Large intestine (tissue), 3 donors: ENCODE results near the gene MAP2K5. TPM values are rescaled to one million over a fixed set of nuclear protein-coding genes. Genes with fewer than 3 reads are reported as not detected.

ENCODE experiments used
- DNase-seq, 2 donors: peaks; one replicate each; pipeline versions ENCODE4 v3.0.0 to v3.0.0-alpha.2; 2013
- H3K27ac ChIP-seq: one replicate; pipeline ENCODE4 v1.5.1; 2013; ENCODE audit warnings: low read length
- H3K27me3 ChIP-seq: 2 replicates; pipeline ENCODE4 v1.6.1; 2013; ENCODE audit warnings: low read length; ENCODE audit not compliant: control insufficient read depth, insufficient read depth
- H3K36me3 ChIP-seq: 2 replicates; pipeline ENCODE4 v1.6.1; 2013; ENCODE audit warnings: low read length; ENCODE audit not compliant: control insufficient read depth, insufficient read depth
- H3K4me1 ChIP-seq: one replicate; pipeline ENCODE4 v1.6.1; 2013; ENCODE audit warnings: low read length; ENCODE audit not compliant: control insufficient read depth, insufficient read depth
- H3K4me3 ChIP-seq: one replicate; pipeline ENCODE4 v1.5.1; 2013; ENCODE audit warnings: low read length
- H3K9me3 ChIP-seq: one replicate; pipeline ENCODE4 v1.6.1; 2013; ENCODE audit warnings: mild to moderate bottlenecking, low read depth, low read length, moderate library complexity; ENCODE audit not compliant: control insufficient read depth
- WGBS: methylation state at CpG from one replicate; pipeline ENCODE4 v1.1.5; 2013; ENCODE audit warnings: low lambda C conversion rate; ENCODE audit not compliant: insufficient coverage; 5-methylcytosine and 5-hydroxymethylcytosine counted together
- polyA plus RNA-seq: library from polyadenylated mRNA; unstranded; fragments of 120-200 nt; gene quantifications from one replicate; pipeline ENCODE4 v1.2.1, GENCODE V29; 2013

MAP2K5 gene
- polyA plus RNA-seq, 1 donor = 13.7 TPM

GRCh38 chr15:67803996-67804843 is 261.7 kb downstream of the MAP2K5 start:
- H3K4me3 ChIP-seq = no peak overlapping the region
- no peak overlapping the region for H3K27ac ChIP-seq
- no peaks in the 10 kb centered on the region for H3K4me1 ChIP-seq
- DNase-seq = no peak
- H3K36me3 ChIP-seq = peaks cover 2% of the 10 kb centered on the region
- WGBS = no CpG with 5 or more reads among the region's 27 CpGs
- H3K9me3 ChIP-seq = no peaks in the 10 kb centered on the region
- H3K27me3 ChIP-seq = no peaks in the 10 kb centered on the region

- Histone ChIP-seq H3K4me1 (no peaks in the 10 kb centered on the region), H3K9me3 (no peaks in the 10 kb centered on the region), H3K4me3 (no peak overlapping the region), H3K36me3 (peaks cover 6% of the 10 kb centered on the region), H3K27ac (no peak overlapping the region), H3K27me3 (no peaks in the 10 kb centered on the region)
- WGBS = no CpG with 5 or more reads among the region's 17 CpGs
- DNase-seq = no peak
Measured at GRCh38 chr15:67805008-67805665, 262.6 kb downstream of the MAP2K5 start.

- DNase-seq = no peak
- Histone ChIP-seq H3K4me3 (no peak overlapping the region), H3K27me3 (no peaks in the 10 kb centered on the region), H3K27ac (no peak overlapping the region), H3K9me3 (no peaks in the 10 kb centered on the region), H3K4me1 (no peaks in the 10 kb centered on the region), H3K36me3 (peaks cover 6% of the 10 kb centered on the region)
- WGBS = no CpG with 5 or more reads among the region's 16 CpGs
Measured at GRCh38 chr15:67805666-67806516, 263.4 kb downstream of the MAP2K5 start.

GRCh38 chr15:67806536-67806935 is 264.0 kb downstream of the MAP2K5 start:
- WGBS = no CpG with 5 or more reads among the region's 18 CpGs
- H3K36me3 ChIP-seq = peaks cover 6% of the 10 kb centered on the region
- DNase-seq = no peak
- no peak overlapping the region for H3K27ac ChIP-seq
- H3K4me1 ChIP-seq = no peaks in the 10 kb centered on the region
- H3K9me3 ChIP-seq = no peaks in the 10 kb centered on the region
- no peak overlapping the region for H3K4me3 ChIP-seq
- H3K27me3 ChIP-seq = no peaks in the 10 kb centered on the region

GRCh38 chr15:67807141-67807540 is 264.6 kb downstream of the MAP2K5 start:
- no peaks in the 10 kb centered on the region for H3K27me3 ChIP-seq
- H3K27ac ChIP-seq = no peak overlapping the region
- peaks cover 6% of the 10 kb centered on the region for H3K36me3 ChIP-seq
- no peaks in the 10 kb centered on the region for H3K4me1 ChIP-seq
- H3K4me3 ChIP-seq = no peak overlapping the region
- no peaks in the 10 kb centered on the region for H3K9me3 ChIP-seq
- no CpG with 5 or more reads among the region's 5 CpGs for WGBS
- no peak for DNase-seq

GRCh38 chr15:67807836-67808235 is 265.3 kb downstream of the MAP2K5 start:
- Histone ChIP-seq H3K36me3 (peaks cover 6% of the 10 kb centered on the region), H3K4me1 (no peaks in the 10 kb centered on the region), H3K27ac (no peak overlapping the region), H3K4me3 (no peak overlapping the region), H3K27me3 (no peaks in the 10 kb centered on the region), H3K9me3 (no peaks in the 10 kb centered on the region)
- DNase-seq = no peak
- no CpG with 5 or more reads among the region's 7 CpGs for WGBS

GRCh38 chr15:67808821-67809220 is 266.3 kb downstream of the MAP2K5 start:
- DNase-seq = no peak
- H3K4me1 ChIP-seq = no peaks in the 10 kb centered on the region
- no peaks in the 10 kb centered on the region for H3K9me3 ChIP-seq
- no peak overlapping the region for H3K4me3 ChIP-seq
- peaks cover 6% of the 10 kb centered on the region for H3K36me3 ChIP-seq
- no peak overlapping the region for H3K27ac ChIP-seq
- no peaks in the 10 kb centered on the region for H3K27me3 ChIP-seq
- no CpG with 5 or more reads among the region's 7 CpGs for WGBS

GRCh38 chr15:67809441-67809840 is 266.9 kb downstream of the MAP2K5 start:
- no peaks in the 10 kb centered on the region for H3K9me3 ChIP-seq
- no peaks in the 10 kb centered on the region for H3K27me3 ChIP-seq
- peaks cover 6% of the 10 kb centered on the region for H3K36me3 ChIP-seq
- H3K27ac ChIP-seq = no peak overlapping the region
- no peaks in the 10 kb centered on the region for H3K4me1 ChIP-seq
- no peak for DNase-seq
- WGBS = no CpG with 5 or more reads among the region's 5 CpGs
- no peak overlapping the region for H3K4me3 ChIP-seq

- Histone ChIP-seq H3K4me3 (no peak overlapping the region), H3K27ac (no peak overlapping the region), H3K9me3 (no peaks in the 10 kb centered on the region), H3K27me3 (no peaks in the 10 kb centered on the region), H3K36me3 (peaks cover 6% of the 10 kb centered on the region), H3K4me1 (no peaks in the 10 kb centered on the region)
- WGBS = no CpG with 5 or more reads among the region's 6 CpGs
- no peak for DNase-seq
Measured at GRCh38 chr15:67809866-67810265, 267.4 kb downstream of the MAP2K5 start.

GRCh38 chr15:67812241-67812644 is 269.7 kb downstream of the MAP2K5 start:
- H3K27me3 ChIP-seq = no peaks in the 10 kb centered on the region
- H3K4me3 ChIP-seq = no peak overlapping the region
- H3K9me3 ChIP-seq = no peaks in the 10 kb centered on the region
- no peak overlapping the region for H3K27ac ChIP-seq
- H3K36me3 ChIP-seq = peaks cover 3% of the 10 kb centered on the region
- no peaks in the 10 kb centered on the region for H3K4me1 ChIP-seq
- no CpG with 5 or more reads among the region's 11 CpGs for WGBS
- DNase-seq = no peak
